GM12878 (cell line): ENCODE measurements around the gene GABRB1. TPM values are rescaled to one million over a fixed set of nuclear protein-coding genes. Genes with fewer than 3 reads are reported as not detected.

Experiments
- ATAC-seq: fragments of 200-7000 bp; cut with Tn5 transposase; 3 replicates; pipeline ENCODE4 v1.9.1; 2020; ENCODE audit warnings: mild to moderate bottlenecking, moderate library complexity
- BruUV-seq: library from RNA; stranded (reverse); fragments of 400-500 nt; replicated peaks from 2 replicates; lab custom pipeline; 2021; lab: Mats Ljungman, UMichigan
- CTCF ChIA-PET: fragments of 300-600 bp; sonication (Branson Sonifier 250); formaldehyde crosslinking; extraction: SDS; loops from one replicate; lab custom pipeline; 2021; ENCODE audit warnings: inconsistent platforms; lab: Yijun Ruan, JAX
- POLR2A ChIA-PET: fragments of 350-600 bp; formaldehyde crosslinking; extraction: SDS; loops from one replicate; lab custom pipeline; 2021; ENCODE audit warnings: inconsistent platforms; lab: Charles Lee
- RAD21 ChIA-PET: fragments of 300-600 bp; sonication (Branson Sonifier 250); formaldehyde crosslinking; loops from one replicate; lab custom pipeline; 2023; ENCODE audit warnings: antibody characterized with exemption; ENCODE audit not compliant: unreplicated experiment; lab: Charles Lee
- SMC1A ChIA-PET: fragments of 300-600 bp; sonication (Branson Sonifier 250); formaldehyde crosslinking; loops from one replicate; lab custom pipeline; 2023; ENCODE audit not compliant: unreplicated experiment, uncharacterized antibody; lab: Charles Lee
- DNase-seq: peaks from one replicate; pipeline ENCODE4 v3.0.0-alpha.2; 2011; ENCODE audit warnings: low read depth, low spot score
- FAIRE-seq: peaks from 3 replicates; lab custom pipeline; 2011; peaks lifted over from hg19 to GRCh38; lab: Jason Lieb, UNC
- H2AFZ ChIP-seq: 2 replicates; pipeline ENCODE4 v1.6.0; 2011; ENCODE audit warnings: low read depth, low read length, control low read depth; ENCODE audit not compliant: control insufficient read depth
- H3K27ac ChIP-seq: 2 replicates; pipeline ENCODE4 v1.5.1; 2011; ENCODE audit warnings: control low read depth; ENCODE audit not compliant: control insufficient read depth, insufficient read depth
- H3K27me3 ChIP-seq, 2 experiments: replicated peaks in 1 of 2; 2 replicates each; pipeline versions ENCODE4 v1.6.0 to v1.6.1; 2011; ENCODE audit warnings: low read length in 1 of 2; ENCODE audit not compliant: control insufficient read depth in 2 of 2, insufficient read depth in 2 of 2
- H3K36me3 ChIP-seq, 2 experiments: 2 replicates each; pipeline ENCODE4 v1.5.1; 2011; ENCODE audit warnings: low read length in 1 of 2; ENCODE audit not compliant: control insufficient read depth in 2 of 2, insufficient read depth in 2 of 2
- H3K4me1 ChIP-seq: 2 replicates; pipeline ENCODE4 v1.6.1; 2011; ENCODE audit warnings: mild to moderate bottlenecking, low read length, moderate library complexity, mixed read lengths; ENCODE audit not compliant: control insufficient read depth, insufficient read depth
- H3K4me2 ChIP-seq: 2 replicates; pipeline ENCODE4 v1.6.0; 2011; ENCODE audit warnings: control low read depth; ENCODE audit not compliant: control insufficient read depth, insufficient read depth
- H3K4me3 ChIP-seq: fragments of 200-600 bp; sonication (generic); 2 replicates; pipeline ENCODE4 v1.5.1; 2016
- H3K79me2 ChIP-seq: 2 replicates; pipeline ENCODE4 v1.6.0; 2011; ENCODE audit warnings: low read length; ENCODE audit not compliant: control insufficient read depth, insufficient read depth
- H3K9ac ChIP-seq: 2 replicates; pipeline ENCODE4 v1.8.0; 2011; ENCODE audit warnings: low read length, control low read depth, mixed read lengths; ENCODE audit not compliant: control insufficient read depth, insufficient read depth
- H3K9me3 ChIP-seq: replicated peaks from 3 replicates; pipeline ENCODE4 v1.5.1; 2011; ENCODE audit warnings: mild to moderate bottlenecking, low read length; ENCODE audit not compliant: control insufficient read depth, insufficient read depth
- H4K20me1 ChIP-seq: 2 replicates; pipeline ENCODE4 v1.6.0; 2011; ENCODE audit not compliant: control insufficient read depth, insufficient read depth
- CBX5 ChIP-seq: sonication (generic); IDR thresholded peaks from 2 replicates; pipeline ENCODE4 v1.6.1; 2016; ENCODE audit warnings: low read depth, moderate library complexity, mild to moderate bottlenecking, inconsistent platforms
- CHD2 ChIP-seq: IDR thresholded peaks from 2 replicates; pipeline ENCODE4 v1.6.1; 2011; ENCODE audit warnings: low read depth, low read length, improper control_type of control experiment, borderline replicate concordance
- NFIC ChIP-seq: IDR thresholded peaks from 2 replicates; pipeline ENCODE4 v1.6.1; 2012; ENCODE audit warnings: low read depth, mild to moderate bottlenecking, inconsistent platforms, low read length, moderate library complexity
- SMAD5 ChIP-seq: IDR thresholded peaks from 2 replicates; pipeline ENCODE4 v1.6.1; 2016; ENCODE audit warnings: antibody characterized with exemption, low read depth
- ZBED1 ChIP-seq: IDR thresholded peaks from 2 replicates; pipeline ENCODE4 v1.6.1; 2016; ENCODE audit warnings: borderline replicate concordance
- in situ Hi-C: fragments of 300-500 bp; cut with MboI; formaldehyde crosslinking; loops from 9 replicates; pipeline ENCODE4 v1.14.3; 2018; ENCODE audit warnings: mixed read lengths
- intact Hi-C: fragments of 100-400 bp; cut with micrococcal nuclease; formaldehyde crosslinking; loops from one replicate; pipeline ENCODE4 v1.14.2; 2022; ENCODE audit not compliant: unreplicated experiment
- polyA plus RNA-seq, 11 experiments: library from polyadenylated mRNA; depleted of rRNA in 4 of 11; unstranded in 6 of 11; stranded (reverse) in 5 of 11; fragments of >200 nt; fragmentation: Nextera tagmentation in 4 of 11; fragmentation: Illumina TruSeq in 1 of 11; extraction: Ambion mirVana in 4 of 11; extraction: Trizol in 1 of 11; gene quantifications; 1 replicate in 1 of 11; 2 replicates in 10 of 11; pipeline versions ENCODE4 v1.2.1 to v1.2.3, GENCODE V29; 2011 to 2016; ENCODE audit warnings: inconsistent platforms in 2 of 11, missing spikeins in 2 of 11, low read depth in 1 of 11
- total RNA-seq, 4 experiments: library from RNA; depleted of rRNA in 3 of 4; stranded (reverse); fragments of >200 nt in 3 of 4; fragmentation: Illumina TruSeq in 1 of 4; extraction: Trizol in 1 of 4; gene quantifications; 2 replicates each; pipeline versions ENCODE4 v1.2.1 to v1.2.3, GENCODE V29; 2013 to 2021
- TF ChIP-seq, protein P1 (sequence below): fragments of 450-650 bp; IDR thresholded peaks from 2 replicates; pipeline ENCODE4 v1.6.1; 2017; ENCODE audit warnings: mild to moderate bottlenecking, moderate library complexity

Gene GABRB1
- total and polyA plus RNA-seq, 10 of the 15 experiments (the other 5 are each of a cell fraction or from before 2014, with no cell fraction given), result 0.13 to 0.92 TPM; not detected in 8

GRCh38 chr4:47309165-47309564 is 277.8 kb downstream of the GABRB1 start:
- no peak for DNase-seq
- Histone ChIP-seq H3K27me3 (no peaks in the 10 kb centered on the region), H3K4me1 (no peaks in the 10 kb centered on the region), H3K36me3 (no peaks in the 10 kb centered on the region), H3K27ac (no peak overlapping the region), H3K4me3 (no peak overlapping the region), H4K20me1 (no peaks in the 10 kb centered on the region), H2AFZ (no peak overlapping the region)
- RAD21 ChIA-PET, result no interaction called here
- no peak for ATAC-seq
- BruUV-seq, result no TSS peak
- POLR2A ChIA-PET, result no interaction called here
- CTCF ChIA-PET, result no interaction called here
- no peak for TF ChIP-seq SMAD5
- TF ChIP-seq, protein P1, sequence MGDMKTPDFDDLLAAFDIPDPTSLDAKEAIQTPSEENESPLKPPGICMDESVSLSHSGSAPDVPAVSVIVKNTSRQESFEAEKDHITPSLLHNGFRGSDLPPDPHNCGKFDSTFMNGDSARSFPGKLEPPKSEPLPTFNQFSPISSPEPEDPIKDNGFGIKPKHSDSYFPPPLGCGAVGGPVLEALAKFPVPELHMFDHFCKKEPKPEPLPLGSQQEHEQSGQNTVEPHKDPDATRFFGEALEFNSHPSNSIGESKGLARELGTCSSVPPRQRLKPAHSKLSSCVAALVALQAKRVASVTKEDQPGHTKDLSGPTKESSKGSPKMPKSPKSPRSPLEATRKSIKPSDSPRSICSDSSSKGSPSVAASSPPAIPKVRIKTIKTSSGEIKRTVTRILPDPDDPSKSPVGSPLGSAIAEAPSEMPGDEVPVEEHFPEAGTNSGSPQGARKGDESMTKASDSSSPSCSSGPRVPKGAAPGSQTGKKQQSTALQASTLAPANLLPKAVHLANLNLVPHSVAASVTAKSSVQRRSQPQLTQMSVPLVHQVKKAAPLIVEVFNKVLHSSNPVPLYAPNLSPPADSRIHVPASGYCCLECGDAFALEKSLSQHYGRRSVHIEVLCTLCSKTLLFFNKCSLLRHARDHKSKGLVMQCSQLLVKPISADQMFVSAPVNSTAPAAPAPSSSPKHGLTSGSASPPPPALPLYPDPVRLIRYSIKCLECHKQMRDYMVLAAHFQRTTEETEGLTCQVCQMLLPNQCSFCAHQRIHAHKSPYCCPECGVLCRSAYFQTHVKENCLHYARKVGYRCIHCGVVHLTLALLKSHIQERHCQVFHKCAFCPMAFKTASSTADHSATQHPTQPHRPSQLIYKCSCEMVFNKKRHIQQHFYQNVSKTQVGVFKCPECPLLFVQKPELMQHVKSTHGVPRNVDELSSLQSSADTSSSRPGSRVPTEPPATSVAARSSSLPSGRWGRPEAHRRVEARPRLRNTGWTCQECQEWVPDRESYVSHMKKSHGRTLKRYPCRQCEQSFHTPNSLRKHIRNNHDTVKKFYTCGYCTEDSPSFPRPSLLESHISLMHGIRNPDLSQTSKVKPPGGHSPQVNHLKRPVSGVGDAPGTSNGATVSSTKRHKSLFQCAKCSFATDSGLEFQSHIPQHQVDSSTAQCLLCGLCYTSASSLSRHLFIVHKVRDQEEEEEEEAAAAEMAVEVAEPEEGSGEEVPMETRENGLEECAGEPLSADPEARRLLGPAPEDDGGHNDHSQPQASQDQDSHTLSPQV, result no peak
- TF ChIP-seq NFIC, result no peak
- TF ChIP-seq CHD2, result no peak
- TF ChIP-seq ZBED1, result no peak
- no peak for TF ChIP-seq CBX5
- TF ChIP-seq, all 136 proteins: peak for 0
- H3K9me3 ChIP-seq, result no peaks in the 10 kb centered on the region
- H3K9ac ChIP-seq, result no peak overlapping the region
- in situ Hi-C loops (no loop called here), intact Hi-C loops (no loop called here)
- no peak overlapping the region for H3K4me2 ChIP-seq
- FAIRE-seq, result no peak
- SMC1A ChIA-PET, result interaction anchor here (1.9 kb wide), 1 partner anchor 14 kb away, joined by 6 read pairs; no protein-coding TSS in a partner anchor
- no peaks in the 10 kb centered on the region for H3K79me2 ChIP-seq
